RCC 7860 (cell line): ENCODE data around the gene PAK6.

ENCODE experiments used
- DNase-seq: peaks from one replicate; pipeline ENCODE4 v3.0.0-alpha.2; 2015; ENCODE audit warnings: low spot score
- FAIRE-seq: peaks from 2 replicates; lab custom pipeline; 2012; peaks lifted over from hg19 to GRCh38; lab: Jason Lieb, UNC

The PAK6 gene

GRCh38 chr15:40275523-40275922 is 36.7 kb downstream of the PAK6 start:
- DNase-seq (no peak), FAIRE-seq (no peak)

GRCh38 chr15:40275954-40276353 is 37.1 kb downstream of the PAK6 start:
- no peak for FAIRE-seq

GRCh38 chr15:40276927-40277326 is 38.1 kb downstream of the PAK6 start:
- FAIRE-seq, result no peak
- no peak for DNase-seq

More at GRCh38 chr15:40275954-40276353, 37.1 kb downstream of the PAK6 start:
- no peak for DNase-seq

- DNase-seq (no peak), FAIRE-seq (no peak)
These were observed 38.6 kb downstream of the PAK6 start for GRCh38 chr15:40277471-40277870.

GRCh38 chr15:40278026-40278425 is 39.2 kb downstream of the PAK6 start:
- DNase-seq, result no peak
- FAIRE-seq, result no peak

- DNase-seq (peak; percentile 19), FAIRE-seq (no peak)
These were observed 40.7 kb downstream of the PAK6 start for GRCh38 chr15:40279437-40280141.

- no peak for FAIRE-seq
- no peak for DNase-seq
These were observed 41.6 kb downstream of the PAK6 start for GRCh38 chr15:40280260-40281056.

- no peak for DNase-seq
- FAIRE-seq, result no peak
These were observed 42.4 kb downstream of the PAK6 start for GRCh38 chr15:40281057-40281800.

- FAIRE-seq (no peak), DNase-seq (no peak)
These were observed 42.9 kb downstream of the PAK6 start for GRCh38 chr15:40281801-40282146.

GRCh38 chr15:40282147-40282868 is 43.4 kb downstream of the PAK6 start:
- no peak for DNase-seq
- no peak for FAIRE-seq

- FAIRE-seq, result no peak
- no peak for DNase-seq
These were observed 44.2 kb downstream of the PAK6 start, which contains the start of gene ANKRD63 for GRCh38 chr15:40282869-40283614. ANKRD63 (minus strand) TSS chr15:40283064; CDS start chr15:40282586, 478 bp downstream.

GRCh38 chr15:40283615-40284300 is 44.9 kb downstream of the PAK6 start:
- no peak for DNase-seq
- no peak for FAIRE-seq

- FAIRE-seq (no peak), DNase-seq (no peak)
These were observed 46.3 kb downstream of the PAK6 start for GRCh38 chr15:40285151-40285550.

GRCh38 chr15:40285554-40286011 is 46.7 kb downstream of the PAK6 start:
- FAIRE-seq, result no peak
- DNase-seq, result no peak

- DNase-seq (no peak), FAIRE-seq (no peak)
These were observed 47.2 kb downstream of the PAK6 start for GRCh38 chr15:40286061-40286532.

GRCh38 chr15:40286794-40287193 is 47.9 kb downstream of the PAK6 start:
- no peak for DNase-seq
- FAIRE-seq, result no peak

GRCh38 chr15:40287505-40287904 is 48.6 kb downstream of the PAK6 start:
- DNase-seq (no peak), FAIRE-seq (no peak)

GRCh38 chr15:40287968-40288367 is 49.1 kb downstream of the PAK6 start:
- FAIRE-seq, result no peak
- no peak for DNase-seq

- FAIRE-seq (no peak), DNase-seq (no peak)
These were observed 50.4 kb downstream of the PAK6 start for GRCh38 chr15:40289140-40289775.
